HG03521 (cell line): ENCODE measurements around the gene MRPL41.
"Not testable (repeated sequence)": the region's sequence is repeated elsewhere in the genome, so short reads cannot be mapped to it uniquely, and the experiment has no call there.

ENCODE experiments used
- ATAC-seq: cut with Tn5 transposase; IDR thresholded peaks from one replicate; pipeline ENCODE4 v1.9.1; 2021; ENCODE audit warnings: mild to moderate bottlenecking, moderate library complexity; ENCODE audit not compliant: unreplicated experiment

Gene MRPL41

GRCh38 chr9:137521405-137521985 is 30.2 kb upstream of the MRPL41 start:
- ATAC-seq: no peak

GRCh38 chr9:137522746-137523455 is 28.8 kb upstream of the MRPL41 start:
- no peak for ATAC-seq

DNA sequence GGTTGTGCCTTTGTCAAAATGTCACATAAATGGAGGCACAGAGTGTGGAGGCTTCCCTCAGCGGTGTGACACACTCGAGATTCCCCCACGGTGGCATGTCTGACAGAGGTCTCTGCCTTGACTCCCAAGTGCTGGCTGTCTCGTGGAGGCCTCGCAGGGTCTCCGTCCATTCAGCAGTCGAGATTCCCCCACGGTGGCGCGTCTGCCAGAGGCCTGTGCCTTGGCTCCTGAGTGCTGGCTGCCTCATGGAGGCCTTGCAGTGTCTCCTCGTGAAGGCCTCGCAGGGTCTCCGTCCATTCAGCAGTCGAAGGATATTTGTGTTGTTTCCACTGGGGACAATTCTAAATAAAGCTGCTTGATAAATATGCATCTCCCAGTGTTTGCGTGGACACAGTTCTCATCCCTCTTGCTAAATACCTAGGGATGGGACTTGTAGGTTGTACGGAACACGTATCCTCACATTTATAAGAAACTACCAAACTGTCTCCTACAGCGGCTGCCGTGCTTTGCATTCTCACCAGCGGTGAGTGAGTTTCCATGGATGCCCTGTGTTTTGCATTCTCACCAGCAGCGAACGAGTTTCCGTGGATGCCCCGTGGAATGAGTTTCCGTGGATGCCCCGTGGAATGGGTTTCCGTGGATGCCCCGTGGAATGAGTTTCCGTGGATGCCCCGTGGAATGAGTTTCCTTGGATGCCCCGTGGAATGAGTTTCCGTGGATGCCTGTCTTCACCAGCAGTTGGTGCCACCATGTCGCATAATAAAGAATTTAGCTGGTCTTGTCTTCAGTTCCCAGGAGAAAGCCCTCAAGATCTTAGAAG is 27.3 kb upstream of the MRPL41 start:
- ATAC-seq: no peak

GRCh38 chr9:137524981-137525317 is 26.7 kb upstream of the MRPL41 start:
- ATAC-seq: no peak

DNA sequence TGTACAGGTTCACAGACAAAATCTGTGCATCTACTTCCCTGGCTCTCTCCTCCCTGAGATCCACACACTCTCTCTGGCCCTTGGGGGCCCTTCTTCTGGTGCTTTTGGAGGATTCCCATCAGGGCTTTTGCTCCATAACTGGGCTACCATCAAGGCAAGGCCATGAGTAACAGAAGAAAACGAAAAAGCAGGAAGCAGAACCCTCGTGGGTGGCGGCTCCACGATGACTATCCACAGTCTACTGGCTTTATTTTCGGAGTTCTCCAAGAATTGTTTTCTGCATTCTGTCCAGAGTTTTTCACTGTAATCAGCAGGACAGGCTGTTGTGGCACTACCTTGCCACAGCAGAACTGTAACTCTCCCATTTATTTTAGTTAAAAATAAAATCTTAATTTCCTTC is 21.3 kb upstream of the MRPL41 start:
- ATAC-seq: no peak

DNA sequence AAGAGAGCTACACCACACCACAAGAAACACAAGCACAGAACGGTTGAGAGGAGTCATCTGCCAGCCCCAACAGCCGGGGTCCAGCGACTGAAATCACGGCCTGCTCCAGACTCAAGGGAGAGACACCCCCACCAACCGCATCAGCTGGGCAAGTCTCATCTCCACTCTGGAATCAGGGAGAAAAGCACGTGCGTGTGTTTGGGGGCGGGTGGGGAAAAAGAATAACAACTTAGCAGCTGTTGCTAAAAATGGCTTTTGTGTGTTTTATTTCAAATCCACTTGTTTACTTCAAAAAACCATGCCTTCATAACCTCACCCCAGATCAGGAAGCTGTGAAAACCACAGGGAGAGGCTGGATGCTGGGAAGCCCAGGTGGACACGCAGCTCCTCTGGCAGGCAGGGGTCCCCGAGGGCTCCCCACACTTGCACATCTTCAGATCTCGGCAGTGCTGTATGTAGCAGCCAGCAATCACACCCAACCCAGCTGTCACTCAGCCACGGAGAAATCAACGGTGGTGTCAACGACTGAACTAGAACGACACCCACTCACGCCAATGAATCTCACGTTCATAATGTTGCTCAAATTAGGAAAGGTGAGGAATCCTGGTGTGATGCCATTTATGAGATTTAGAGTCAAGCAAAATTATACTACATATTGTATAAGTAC is 20.4 kb upstream of the MRPL41 start:
- no peak for ATAC-seq

GRCh38 chr9:137532891-137533468 is 18.7 kb upstream of the MRPL41 start:
- ATAC-seq: not testable (repeated sequence)

DNA sequence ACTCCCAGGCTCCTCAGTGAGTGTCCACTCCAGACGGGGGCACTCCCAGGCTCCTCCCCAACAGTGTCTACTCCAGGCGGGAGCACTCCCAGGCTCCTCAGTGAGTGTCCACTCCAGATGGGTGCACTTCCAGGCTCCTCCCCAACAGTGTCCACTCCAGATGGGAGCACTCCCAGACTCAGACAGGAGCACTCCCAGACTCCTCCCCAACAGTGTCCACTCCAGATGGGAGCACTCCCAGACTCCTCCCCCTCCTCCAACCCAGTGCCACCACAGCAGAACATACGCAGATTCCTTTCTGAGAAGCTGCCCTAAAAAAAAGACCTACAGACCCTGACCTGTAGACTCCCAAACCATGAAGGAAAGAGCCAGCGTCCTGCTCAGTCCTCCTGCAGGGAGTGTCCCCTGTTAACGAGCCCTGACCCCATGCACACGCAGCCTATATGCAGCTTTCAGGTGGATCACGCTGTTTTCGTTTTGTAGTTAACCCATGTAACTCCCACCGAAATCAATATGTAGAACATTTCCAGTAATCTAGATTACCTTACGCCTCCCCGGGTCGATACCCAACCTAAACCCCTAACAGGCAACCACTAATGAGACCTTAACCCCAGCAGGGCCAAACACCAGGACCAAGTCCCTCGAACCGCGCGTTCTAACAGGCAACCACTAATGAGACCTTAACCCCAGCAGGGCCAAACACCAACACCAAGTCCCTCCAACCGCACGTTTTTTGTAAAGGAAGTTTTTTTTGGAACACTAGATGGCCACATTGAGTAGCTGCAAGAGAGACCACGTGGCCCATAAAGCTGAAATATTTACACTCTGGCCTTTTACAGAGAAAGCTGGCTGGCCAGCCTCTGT is 17.2 kb upstream of the MRPL41 start:
- no peak for ATAC-seq

- no peak for ATAC-seq
Observed at GRCh38 chr9:137535120-137535428, 16.6 kb upstream of the MRPL41 start.

GRCh38 chr9:137536594-137537131 is 15.0 kb upstream of the MRPL41 start:
- ATAC-seq: not testable (repeated sequence)

- ATAC-seq: no peak
Observed at GRCh38 chr9:137538058-137538457, 13.6 kb upstream of the MRPL41 start.

DNA sequence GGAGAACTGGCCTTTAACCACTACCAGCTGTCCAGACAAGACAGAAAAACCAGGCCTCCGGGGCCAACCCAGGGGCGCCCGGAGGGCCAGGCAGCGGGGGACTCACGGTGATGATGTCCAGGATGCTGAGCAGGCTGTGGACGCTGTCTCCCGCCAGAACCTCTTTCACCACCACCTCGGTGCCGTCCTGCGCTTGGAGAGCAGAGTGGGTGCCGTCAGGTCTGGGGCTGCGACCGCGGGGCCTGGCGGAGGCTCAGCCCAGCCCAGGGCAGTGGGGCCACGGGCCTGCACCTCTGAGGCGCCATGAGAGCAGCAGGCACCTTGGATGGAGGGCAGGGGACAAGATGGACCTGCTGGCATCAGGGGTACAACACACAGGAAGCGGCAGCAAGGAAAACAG is 11.1 kb upstream of the MRPL41 start:
- no peak for ATAC-seq

- ATAC-seq: no peak
Observed at GRCh38 chr9:137542486-137542885, 9.2 kb upstream of the MRPL41 start.

GRCh38 chr9:137543237-137543963 is 8.3 kb upstream of the MRPL41 start:
- ATAC-seq: no peak

DNA sequence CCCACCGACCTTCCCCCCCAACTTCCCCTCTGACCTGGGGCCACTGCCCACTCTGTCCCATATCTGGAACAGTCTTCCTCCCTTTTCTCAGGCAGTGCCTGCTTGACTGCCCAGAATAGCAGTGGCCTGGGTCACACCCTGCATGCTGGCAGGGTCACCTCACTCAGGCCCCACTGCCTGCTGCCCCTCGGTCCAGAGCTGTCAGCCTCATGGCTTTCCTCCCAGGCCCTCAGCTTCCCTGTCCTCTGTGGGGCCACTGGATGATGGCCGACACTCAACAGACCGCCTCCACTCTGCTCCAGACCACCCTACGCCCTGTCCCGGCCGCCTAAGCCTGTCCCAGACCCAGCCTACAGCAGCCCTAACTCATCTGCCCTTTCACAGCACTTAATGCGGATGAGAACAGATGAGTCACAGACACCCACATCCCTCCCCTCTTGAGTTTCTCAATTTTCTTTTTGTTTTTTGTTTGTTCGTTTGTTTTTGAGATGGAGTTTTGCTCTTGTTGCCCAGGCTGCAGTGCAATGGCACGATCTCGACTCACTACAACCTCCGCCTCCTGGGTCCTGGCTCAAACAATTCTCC is 7.4 kb upstream of the MRPL41 start:
- ATAC-seq: no peak

GRCh38 chr9:137545123-137545522 is 6.6 kb upstream of the MRPL41 start:
- ATAC-seq: no peak

- no peak for ATAC-seq
Observed at GRCh38 chr9:137547687-137548543, 3.8 kb upstream of the MRPL41 start.

- no peak for ATAC-seq
Observed at GRCh38 chr9:137550231-137550621, 1.5 kb upstream of the MRPL41 start, which contains the start of gene PNPLA7. PNPLA7 (minus strand) TSS chr9:137550402; CDS start chr9:137550197, 205 bp downstream.
